GM23338 (cell line): ENCODE data around the gene ZNF507.

Experiments
- CREB1 ChIP-seq: fragments of 250-450 bp; sonication (Bioruptor Pico); IDR thresholded peaks from 2 replicates; pipeline ENCODE4 v1.5.0; 2020; ENCODE audit warnings: low read depth, mild to moderate bottlenecking, moderate library complexity
- CTCF ChIP-seq, 2 experiments: fragments of 200-600 bp in 1 of 2; sonication (generic) in 1 of 2; conservative IDR thresholded peaks; 2 replicates each; pipeline versions ENCODE4 v1.5.1 to v1.6.1; 2016 to 2017; ENCODE audit warnings: antibody characterized with exemption in 2 of 2, low read depth in 2 of 2, mild to moderate bottlenecking in 2 of 2, moderate library complexity in 1 of 2
- EZH2 ChIP-seq: fragments of 200-600 bp; sonication (generic); IDR thresholded peaks from one replicate; pipeline ENCODE4 v1.8.0; 2017; ENCODE audit warnings: antibody characterized with exemption, mild to moderate bottlenecking, low read depth; ENCODE audit not compliant: unreplicated experiment
- EZH2phosphoT487 ChIP-seq: fragments of 200-600 bp; sonication (generic); IDR thresholded peaks from one replicate; pipeline ENCODE4 v1.8.1; 2018; ENCODE audit warnings: antibody characterized with exemption; ENCODE audit not compliant: unreplicated experiment
- JUNB ChIP-seq: IDR thresholded peaks from one replicate; pipeline ENCODE4 v1.6.1; 2016; ENCODE audit warnings: antibody characterized with exemption; ENCODE audit not compliant: unreplicated experiment
- POLR2AphosphoS5 ChIP-seq: IDR thresholded peaks from 2 replicates; pipeline ENCODE4 v1.6.1; 2016; ENCODE audit warnings: antibody characterized with exemption, low read depth
- REST ChIP-seq: IDR thresholded peaks from one replicate; pipeline ENCODE4 v1.6.1; 2018; ENCODE audit warnings: antibody characterized with exemption; ENCODE audit not compliant: unreplicated experiment
- ZNF114 ChIP-seq: fragments of 250-450 bp; sonication (Bioruptor Pico); IDR thresholded peaks from 2 replicates; pipeline ENCODE4 v1.5.0; 2020; ENCODE audit warnings: mild to moderate bottlenecking, moderate library complexity
- ZNF331 ChIP-seq: fragments of 250-450 bp; sonication (Bioruptor Pico); IDR thresholded peaks from 2 replicates; pipeline ENCODE4 v1.5.0; 2020; ENCODE audit warnings: low read depth, mild to moderate bottlenecking, moderate library complexity

- TF ChIP-seq CTCF (conservative IDR thresholded peaks at IDR 0.05; ENCODE audit: low read depth in 2 of 2) (no peak), EZH2 (no peak), POLR2AphosphoS5 (no peak), REST (no peak), ZNF331 (no peak), JUNB (no peak), CREB1 (CRISPR knock-in tag) (no peak), EZH2phosphoT487 (no peak), ZNF114 (CRISPR knock-in tag) (no peak)
Observed at GRCh38 chr19:32436692-32437091, 91.3 kb downstream of the ZNF507 start.
